Measurements from ENCODE around the gene THSD8.
"Not testable (repeated sequence)": the region's sequence is repeated elsewhere in the genome, so short reads cannot be mapped to it uniquely, and the experiment has no call there.

The THSD8 gene

DNA sequence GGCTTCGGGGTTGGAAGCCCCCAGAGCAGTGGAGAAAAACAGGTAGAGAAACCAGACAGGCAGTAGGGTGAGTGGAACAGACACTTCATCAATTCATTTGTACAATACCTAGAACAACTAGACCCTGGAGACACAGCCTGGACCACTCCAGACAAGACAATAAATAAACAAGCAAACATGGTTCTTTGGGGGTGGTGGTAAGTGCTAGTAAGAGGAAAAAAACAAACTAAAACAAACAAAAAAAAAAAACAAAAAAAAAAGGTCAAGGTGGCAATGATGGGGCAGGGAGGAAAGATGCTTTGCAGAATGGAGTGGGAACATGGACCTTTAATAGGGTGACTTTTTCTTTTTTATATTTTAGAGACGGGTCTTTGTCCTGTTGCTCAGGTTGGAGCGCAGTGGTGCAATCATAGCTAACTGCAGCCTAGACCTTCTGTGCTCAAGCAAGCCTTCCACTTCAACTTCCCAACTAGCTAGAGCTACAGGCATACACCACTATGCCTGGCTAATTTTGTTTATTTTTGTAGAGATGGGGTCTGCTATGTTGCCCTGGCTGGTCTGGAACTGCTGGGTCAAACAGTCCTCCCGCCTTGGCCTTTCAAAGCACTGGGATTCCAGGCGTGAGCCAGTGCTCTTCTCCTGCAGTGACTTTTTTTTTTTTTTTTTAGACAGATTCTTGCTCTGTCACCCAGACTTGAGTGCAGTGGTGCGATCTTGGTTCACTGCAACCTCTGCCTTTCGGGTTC is 7.5 kb upstream of the THSD8 start:
- H3K4me1 Mint-ChIP-seq: peaks cover 29% of the 10 kb centered on the region
- H3K4me3 Mint-ChIP-seq: peak overlapping the region; percentile 90 to 91
- no peaks in the 10 kb centered on the region for H3K27me3 Mint-ChIP-seq
- no peaks in the 10 kb centered on the region for H3K9me3 Mint-ChIP-seq
- no peak for DNase-seq
- peak overlapping the region; percentile 97 to 100 for H3K27ac Mint-ChIP-seq
- ATAC-seq: no peak

DNA sequence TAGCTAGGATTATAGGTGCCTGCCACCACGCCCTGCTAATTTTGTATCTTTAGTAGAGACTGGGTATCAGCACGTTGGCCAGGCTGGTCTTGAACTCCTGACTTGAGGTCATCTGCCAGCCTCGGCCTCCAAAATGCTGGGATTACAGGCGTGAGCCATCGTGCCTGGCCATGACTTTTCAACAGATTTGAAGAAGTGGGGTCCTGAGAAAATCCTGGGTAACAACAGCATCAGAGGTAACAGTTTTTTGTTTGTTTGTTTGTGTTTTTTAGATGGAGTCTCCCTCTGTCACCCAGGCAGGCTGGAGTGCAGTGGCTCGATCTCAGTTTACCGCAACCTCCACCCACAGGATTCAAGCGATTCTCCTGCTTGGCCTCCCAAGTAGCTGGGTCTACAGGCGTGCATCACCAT is 6.9 kb upstream of the THSD8 start:
- H3K27ac Mint-ChIP-seq: no peak overlapping the region
- H3K9me3 Mint-ChIP-seq: no peaks in the 10 kb centered on the region
- peaks cover 34% of the 10 kb centered on the region for H3K4me1 Mint-ChIP-seq
- no peaks in the 10 kb centered on the region for H3K27me3 Mint-ChIP-seq
- ATAC-seq: no peak
- peak overlapping the region; percentile 90 to 91 for H3K4me3 Mint-ChIP-seq
- DNase-seq: no peak

DNA sequence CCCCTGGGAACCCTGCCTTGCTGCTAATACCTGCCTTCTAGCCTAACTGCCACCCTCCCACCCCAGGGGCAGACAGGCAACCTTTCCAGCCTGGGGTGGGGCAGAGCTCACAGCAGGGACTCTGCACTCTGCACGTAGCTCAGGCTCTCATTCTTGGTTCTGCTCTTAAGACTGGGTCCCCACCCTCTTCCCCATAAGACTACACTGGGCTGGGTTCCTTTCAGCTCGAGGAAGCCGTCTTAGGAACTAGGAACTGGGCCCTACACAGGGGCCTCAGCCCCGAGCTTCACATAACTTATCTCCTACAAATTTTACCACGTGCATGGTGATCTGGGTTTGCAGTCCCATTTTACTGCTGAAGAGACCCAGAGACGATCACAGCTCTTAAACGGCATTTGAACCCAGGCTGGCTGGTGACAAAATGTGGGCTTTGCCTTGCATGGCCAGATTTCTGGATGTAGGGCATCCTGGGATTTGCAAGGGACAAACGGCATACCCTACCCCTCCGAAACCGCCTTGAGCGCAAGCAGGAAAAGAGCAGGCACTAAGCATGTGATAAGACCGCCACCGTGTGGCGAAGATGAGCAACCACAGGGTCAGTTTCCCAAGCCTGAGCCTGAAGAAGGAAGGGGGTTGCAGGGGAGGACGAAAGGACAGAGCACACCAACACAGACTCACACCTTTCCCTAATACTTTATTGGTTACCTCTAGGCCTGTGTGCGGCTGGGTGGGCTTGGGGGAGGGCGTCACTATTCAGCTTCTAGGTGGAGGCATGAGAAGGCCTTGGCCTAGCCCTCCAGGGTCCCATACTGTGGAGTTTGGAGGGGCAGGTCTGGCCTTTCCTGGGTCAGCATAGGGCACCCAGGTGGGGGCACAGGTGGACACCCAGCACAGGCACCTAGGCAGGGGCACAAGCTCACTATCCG is 5.5 kb upstream of the THSD8 start:
- no peak overlapping the region for H3K27ac Mint-ChIP-seq
- no peaks in the 10 kb centered on the region for H3K27me3 Mint-ChIP-seq
- no peaks in the 10 kb centered on the region for H3K9me3 Mint-ChIP-seq
- H3K4me1 Mint-ChIP-seq: peaks cover 47% of the 10 kb centered on the region
- no peak for ATAC-seq
- DNase-seq: peak; percentile 70 to 74
- peak overlapping the region; percentile 79 to 91 for H3K4me3 Mint-ChIP-seq

DNA sequence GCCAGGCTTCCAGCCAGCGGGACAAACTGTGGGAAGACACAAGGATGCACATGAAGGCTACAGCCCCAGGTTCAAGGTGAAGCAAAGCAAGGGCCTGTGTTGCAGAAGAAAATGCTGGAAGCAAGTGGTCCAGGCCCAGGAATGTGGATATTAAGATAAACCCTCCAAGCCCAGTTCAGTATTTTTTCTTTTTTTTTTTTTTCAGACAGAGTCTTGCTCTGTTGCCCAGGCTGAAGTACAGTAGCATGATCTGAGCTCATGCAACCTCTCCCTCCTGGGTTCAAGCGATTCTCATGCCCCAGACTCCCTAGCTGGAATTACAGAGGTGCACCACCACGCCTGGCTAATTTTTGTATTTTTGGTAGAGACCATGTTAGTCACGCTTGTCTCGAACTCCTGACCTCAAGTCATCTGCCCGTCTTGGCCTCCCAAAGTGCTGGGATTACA is 4.7 kb upstream of the THSD8 start:
- no peaks in the 10 kb centered on the region for H3K9me3 Mint-ChIP-seq
- ATAC-seq (no peak), DNase-seq (no peak)
- peak overlapping the region in 1 of 2 donors; percentile 40 for H3K27ac Mint-ChIP-seq
- no peaks in the 10 kb centered on the region for H3K27me3 Mint-ChIP-seq
- H3K4me3 Mint-ChIP-seq: no peak overlapping the region
- H3K4me1 Mint-ChIP-seq: peaks cover 50% of the 10 kb centered on the region

DNA sequence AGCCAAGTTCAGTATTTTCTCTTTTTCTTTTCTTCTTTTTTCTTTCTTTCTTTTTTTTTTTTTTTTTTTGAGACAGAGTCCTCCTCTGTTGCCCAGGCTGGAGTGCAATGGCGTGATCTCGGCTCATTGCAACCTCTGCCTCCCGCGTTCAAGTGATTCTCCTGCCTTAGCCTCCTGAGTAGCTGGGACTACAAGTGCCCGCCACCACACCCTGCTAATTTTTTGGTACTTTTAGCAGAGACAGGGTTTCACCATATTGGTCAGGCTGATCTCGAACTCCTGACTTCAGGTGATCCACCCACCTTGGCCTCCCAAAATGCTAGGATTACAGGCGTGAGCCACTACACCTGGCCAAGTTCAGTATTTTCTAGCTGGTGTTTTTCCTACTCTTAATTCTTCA is 4.3 kb upstream of the THSD8 start:
- peaks cover 54% of the 10 kb centered on the region for H3K4me1 Mint-ChIP-seq
- not testable (repeated sequence) for H3K4me3 Mint-ChIP-seq, H3K9me3 Mint-ChIP-seq

DNA sequence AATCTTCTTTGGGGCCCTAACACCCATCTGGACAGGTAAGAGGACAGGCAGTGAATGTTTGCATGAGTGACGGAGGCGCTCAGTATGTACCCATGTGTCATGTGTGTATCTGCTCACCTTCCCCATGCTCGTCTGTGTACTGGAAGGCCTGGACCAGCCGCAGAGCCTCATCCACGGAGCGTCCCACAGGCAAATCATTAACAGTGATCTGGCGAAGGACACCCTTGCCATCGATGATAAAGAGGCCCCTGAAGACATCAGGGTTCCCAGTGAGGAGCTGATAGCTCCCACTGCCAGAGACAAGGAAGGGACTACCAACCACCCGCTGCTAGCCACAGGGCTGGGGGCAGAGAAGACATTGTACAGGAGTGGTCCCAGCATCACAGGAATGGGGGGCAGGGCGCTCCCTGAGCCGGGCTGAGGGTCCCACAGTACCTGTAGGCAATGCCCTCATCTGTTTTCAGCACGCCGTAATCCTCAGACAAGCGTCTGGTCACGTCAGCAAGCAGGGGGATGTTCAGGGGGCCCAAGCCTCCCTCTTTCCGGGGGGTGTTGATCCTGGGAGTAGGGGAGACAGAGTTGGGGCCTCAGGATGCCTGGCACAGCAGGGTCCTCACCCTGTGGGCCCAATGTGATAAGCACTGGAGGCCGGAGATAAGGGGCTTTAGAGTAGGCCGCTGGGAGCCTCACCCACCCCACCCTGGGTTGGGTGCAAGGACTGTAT is 2.0 kb upstream of the THSD8 start:
- H3K4me1 Mint-ChIP-seq: peaks cover 45% of the 10 kb centered on the region
- no peaks in the 10 kb centered on the region for H3K27me3 Mint-ChIP-seq
- peak overlapping the region; percentile 29 to 87 for H3K4me3 Mint-ChIP-seq
- H3K27ac Mint-ChIP-seq: no peak overlapping the region
- ATAC-seq: no peak
- H3K9me3 Mint-ChIP-seq: no peaks in the 10 kb centered on the region
- no peak for DNase-seq

More for the DNA sequence above, 4.3 kb upstream of the THSD8 start:
- H3K27me3 Mint-ChIP-seq, ATAC-seq, DNase-seq, H3K27ac Mint-ChIP-seq: not testable (repeated sequence)

DNA sequence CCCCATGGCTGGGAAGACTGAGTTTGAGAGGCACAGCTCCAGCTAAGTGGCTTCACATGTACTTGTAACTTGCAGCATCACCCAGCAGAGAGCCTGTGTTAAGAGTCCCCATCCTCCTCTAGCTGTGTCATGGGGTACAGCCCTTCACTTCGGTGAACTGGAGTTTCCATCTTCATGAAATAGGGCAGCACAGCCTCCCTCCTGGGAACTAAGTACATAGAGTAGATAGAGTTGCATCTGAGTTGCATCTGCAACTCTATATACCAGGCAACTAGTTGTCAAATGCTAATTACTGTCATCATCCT is 1.5 kb upstream of the THSD8 start:
- Mint-ChIP-seq H3K4me1 (peaks cover 44% of the 10 kb centered on the region), H3K9me3 (no peaks in the 10 kb centered on the region), H3K27ac (no peak overlapping the region), H3K27me3 (no peaks in the 10 kb centered on the region), H3K4me3 (peak overlapping the region; percentile 87 to 92)
- ATAC-seq (no peak), DNase-seq (no peak)

DNA sequence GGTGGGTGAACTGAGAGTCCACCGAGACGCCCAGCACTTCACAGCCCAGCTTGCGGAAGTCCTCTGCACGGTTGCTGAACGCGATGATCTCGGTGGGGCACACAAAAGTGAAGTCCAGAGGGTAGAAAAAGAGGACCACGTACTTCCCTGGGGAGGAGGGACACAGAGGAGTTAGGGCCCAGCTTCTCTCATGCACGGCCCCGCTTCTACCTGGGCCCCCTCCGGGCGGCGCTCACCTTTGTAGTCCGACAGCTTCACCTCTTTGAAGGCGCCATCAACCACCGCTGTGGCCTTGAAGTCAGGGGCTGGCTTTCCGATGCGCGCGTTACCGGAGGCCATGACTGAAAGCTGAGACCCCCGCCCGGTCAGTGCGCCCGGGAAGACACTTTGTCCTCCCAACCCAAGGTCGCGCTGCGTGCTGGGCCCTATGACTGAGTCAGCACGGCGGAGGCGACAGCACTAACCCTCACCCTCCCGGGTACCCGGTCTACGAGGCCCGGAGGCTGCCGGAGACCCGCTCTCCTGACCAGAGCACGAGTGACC is 875 bp upstream of the THSD8 start:
- no peaks in the 10 kb centered on the region for H3K27me3 Mint-ChIP-seq
- peak overlapping the region; percentile 71 to 87 for H3K27ac Mint-ChIP-seq
- H3K9me3 Mint-ChIP-seq: no peaks in the 10 kb centered on the region
- peak overlapping the region; percentile 87 to 92 for H3K4me3 Mint-ChIP-seq
- H3K4me1 Mint-ChIP-seq: peaks cover 42% of the 10 kb centered on the region
- DNase-seq: peak; percentile 41 to 44
- peak; percentile 35 for ATAC-seq

DNA sequence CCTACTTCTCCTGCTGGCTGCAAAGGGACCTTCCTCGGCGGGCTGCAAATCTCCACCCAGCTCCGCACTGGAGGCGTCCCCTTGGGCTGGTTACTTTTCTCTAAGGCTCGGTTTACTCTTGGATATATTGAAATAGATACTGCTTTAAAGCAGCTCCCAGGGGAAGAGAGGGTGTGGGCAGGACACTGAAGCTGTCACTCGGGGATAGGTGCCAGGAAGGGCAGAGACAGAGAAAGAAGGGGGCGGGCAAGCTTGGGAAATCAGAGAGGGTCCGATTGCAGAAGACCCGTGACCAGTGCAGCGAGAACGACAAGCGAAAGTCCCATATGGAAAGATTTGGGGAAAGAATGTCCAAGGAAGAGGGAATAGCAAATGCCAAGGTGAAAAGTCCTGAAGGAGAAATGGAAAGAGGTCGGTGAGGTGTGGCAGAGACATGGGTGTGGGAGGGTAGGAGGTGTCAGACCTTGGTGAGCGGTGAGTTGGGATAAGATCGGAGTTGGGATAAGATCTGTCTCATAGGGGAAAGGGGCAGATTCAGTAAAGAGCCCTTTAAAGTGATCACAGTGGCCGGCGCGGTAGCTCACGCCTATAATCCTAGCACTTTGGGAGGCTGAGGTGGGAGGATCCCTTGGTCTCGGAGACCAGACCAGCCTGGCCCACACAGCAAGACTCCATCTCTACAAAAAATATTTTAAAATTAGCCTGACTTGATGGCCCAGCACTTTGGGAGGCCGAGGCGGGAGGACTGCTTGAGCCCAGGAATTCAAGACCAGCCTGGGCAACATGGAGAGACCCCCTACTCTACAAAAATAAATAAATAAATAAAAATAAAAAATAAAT is 618 bp downstream of the THSD8 start:
- ATAC-seq: no peak

DNA sequence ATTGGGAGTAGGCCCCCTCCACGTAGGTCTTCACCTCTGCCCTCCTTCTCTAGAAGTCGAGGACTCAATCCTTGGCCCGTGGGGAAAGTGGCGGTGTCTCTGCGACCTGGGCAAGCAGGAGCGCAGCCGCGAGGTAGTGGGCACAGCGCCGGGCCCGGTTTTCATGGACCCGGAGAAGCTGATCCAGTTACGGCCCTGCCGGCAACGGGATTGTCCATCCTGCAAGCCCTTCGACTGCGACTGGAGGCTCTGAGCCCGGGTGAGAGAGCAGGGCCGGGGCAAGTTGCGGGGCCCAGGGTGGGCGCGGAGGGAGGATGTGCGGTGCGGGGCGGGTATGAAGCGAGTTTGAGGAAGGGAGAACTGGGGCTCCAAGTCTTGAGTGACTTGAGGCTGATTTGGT is 2.2 kb downstream of the THSD8 start:
- Mint-ChIP-seq H3K27me3 (no peaks in the 10 kb centered on the region), H3K9me3 (no peaks in the 10 kb centered on the region), H3K4me3 (no peak overlapping the region), H3K4me1 (peaks cover 52% of the 10 kb centered on the region), H3K27ac (no peak overlapping the region)
- DNase-seq (no peak), ATAC-seq (no peak)

More for the DNA sequence above, 618 bp downstream of the THSD8 start:
- H3K27ac Mint-ChIP-seq: peak overlapping the region; percentile 12 to 88
- no peaks in the 10 kb centered on the region for H3K9me3 Mint-ChIP-seq
- DNase-seq: no peak
- no peaks in the 10 kb centered on the region for H3K27me3 Mint-ChIP-seq
- peak overlapping the region; percentile 87 to 92 for H3K4me3 Mint-ChIP-seq
- peaks cover 48% of the 10 kb centered on the region for H3K4me1 Mint-ChIP-seq

DNA sequence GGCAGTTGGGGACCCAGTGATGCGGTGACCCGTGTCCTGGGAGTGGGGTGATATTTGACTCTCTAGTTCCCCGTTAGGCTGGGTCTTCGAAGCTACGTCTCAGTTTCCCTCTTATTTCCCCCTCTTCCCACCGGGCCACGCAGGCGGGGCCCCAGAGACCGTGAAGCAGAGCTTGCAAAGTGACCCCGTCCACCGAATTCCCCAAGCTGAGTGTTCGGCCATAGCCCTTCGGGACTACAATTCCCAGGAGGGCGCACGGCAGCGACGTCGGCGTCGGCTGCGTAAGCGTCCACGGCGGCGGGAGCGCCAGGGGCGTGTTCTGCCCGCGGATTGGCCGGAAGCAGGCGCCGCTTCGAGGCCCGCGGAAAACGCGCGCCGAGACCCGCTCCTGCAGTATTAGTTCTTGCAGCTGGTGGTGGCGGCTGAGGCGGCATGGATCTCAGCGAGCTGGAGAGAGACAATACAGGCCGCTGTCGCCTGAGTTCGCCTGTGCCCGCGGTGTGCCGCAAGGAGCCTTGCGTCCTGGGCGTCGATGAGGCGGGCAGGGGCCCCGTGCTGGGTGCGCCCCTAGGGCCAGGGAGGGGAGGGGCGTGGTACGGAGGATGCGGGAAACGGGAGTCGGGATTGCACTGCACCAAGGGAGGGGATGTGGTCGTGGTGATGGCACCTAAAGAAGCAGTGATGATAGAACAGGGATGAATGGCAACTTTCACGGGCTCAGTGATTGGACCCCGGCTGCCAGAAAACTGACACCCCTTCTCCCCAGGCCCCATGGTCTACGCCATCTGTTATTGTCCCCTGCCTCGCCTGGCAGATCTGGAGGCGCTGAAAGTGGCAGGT is 4.6 kb downstream of the THSD8 start, which contains the start of gene RNASEH2A:
Gene RNASEH2A, plus strand, starts transcription at position 343 of the 840 bp plus-strand sequence. Its CDS starts 90 bp downstream, at position 433.
- Mint-ChIP-seq H3K9me3 (no peaks in the 10 kb centered on the region), H3K27me3 (no peaks in the 10 kb centered on the region), H3K27ac (peak within 1 kb of the TSS; percentile 94 to 96), H3K4me1 (peaks cover 34% of the 10 kb centered on the region), H3K4me3 (peak within 1 kb of the TSS; percentile 89 to 99)
- DNase-seq (peak; percentile 87 to 90), ATAC-seq (peak; percentile 90)

DNA sequence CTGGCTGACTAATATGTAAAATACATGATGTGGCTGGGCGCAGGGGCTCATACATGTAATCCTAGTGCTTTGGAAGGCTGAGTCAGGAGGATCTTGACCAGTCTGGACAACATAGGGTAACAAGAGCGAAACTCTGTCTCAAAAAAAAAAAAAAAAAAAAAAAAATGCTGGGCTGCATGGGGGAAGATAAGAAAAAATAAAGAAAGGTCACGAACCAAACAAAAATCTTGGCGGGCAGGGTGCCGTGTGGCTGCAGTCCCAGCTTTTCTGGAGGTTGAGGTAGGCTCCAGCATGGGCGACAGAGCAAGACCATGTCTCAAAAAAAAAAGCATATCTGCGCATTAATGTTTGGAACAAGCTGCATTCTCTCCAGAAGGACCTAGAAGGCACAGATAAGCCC is 13.2 kb downstream of the THSD8 start:
- H3K27ac Mint-ChIP-seq: no peak overlapping the region
- ATAC-seq: no peak
- no peaks in the 10 kb centered on the region for H3K9me3 Mint-ChIP-seq
- no peak overlapping the region for H3K4me3 Mint-ChIP-seq
- no peaks in the 10 kb centered on the region for H3K27me3 Mint-ChIP-seq
- DNase-seq: no peak
- H3K4me1 Mint-ChIP-seq: no peaks in the 10 kb centered on the region

DNA sequence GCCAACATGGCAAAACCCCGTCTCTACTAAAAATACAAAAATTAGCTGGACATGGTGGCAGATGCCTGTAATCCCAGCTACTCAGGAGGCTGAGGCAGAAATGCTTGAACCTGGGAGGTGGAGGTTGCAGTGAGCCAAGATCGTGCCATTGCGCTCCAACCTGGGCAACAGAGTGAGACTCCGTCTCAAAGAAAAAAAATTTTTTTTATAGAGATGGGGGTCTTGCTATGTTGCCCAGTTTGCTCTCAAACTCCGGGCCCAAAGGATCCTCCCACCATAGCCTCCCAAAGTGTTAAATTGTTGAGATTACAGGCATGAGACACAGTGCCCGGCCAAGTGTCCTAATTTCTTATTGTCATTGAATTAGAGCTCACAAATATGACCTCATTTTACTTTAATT is 15.3 kb downstream of the THSD8 start:
- H3K9me3 Mint-ChIP-seq, DNase-seq, H3K27ac Mint-ChIP-seq, H3K4me1 Mint-ChIP-seq, ATAC-seq, H3K4me3 Mint-ChIP-seq, H3K27me3 Mint-ChIP-seq: not testable (repeated sequence)

DNA sequence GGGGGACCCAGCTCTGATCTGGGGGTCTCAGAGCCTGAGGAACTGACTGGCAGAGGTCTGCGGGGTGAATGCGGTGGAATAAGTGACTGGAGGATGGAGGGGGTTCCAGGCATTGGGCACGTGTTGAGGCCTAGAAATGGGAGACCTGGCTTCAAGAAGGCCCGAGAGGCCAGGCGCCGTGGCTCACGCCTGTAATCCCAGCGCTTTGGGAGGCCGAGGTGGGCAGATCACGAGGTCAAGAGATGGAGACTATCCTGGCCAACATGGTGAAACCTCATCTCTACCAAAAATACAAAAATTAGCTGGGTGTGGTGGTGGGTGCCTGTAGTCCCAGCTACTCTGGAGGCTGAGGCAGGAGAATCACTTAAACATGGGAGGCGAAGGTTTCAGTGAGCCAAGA is 15.9 kb downstream of the THSD8 start:
- H3K4me3 Mint-ChIP-seq, H3K4me1 Mint-ChIP-seq, H3K27me3 Mint-ChIP-seq, DNase-seq, ATAC-seq, H3K27ac Mint-ChIP-seq, H3K9me3 Mint-ChIP-seq: not testable (repeated sequence)

All from stimulated activated naive CD8-positive, alpha-beta T cell treated with anti-CD3 and anti-CD28 coated beads, Interleukin-15, amount 100 ng/mL, for 72 hours (primary cell).